ENCODE measurements around the gene TAOK3.

DNA sequence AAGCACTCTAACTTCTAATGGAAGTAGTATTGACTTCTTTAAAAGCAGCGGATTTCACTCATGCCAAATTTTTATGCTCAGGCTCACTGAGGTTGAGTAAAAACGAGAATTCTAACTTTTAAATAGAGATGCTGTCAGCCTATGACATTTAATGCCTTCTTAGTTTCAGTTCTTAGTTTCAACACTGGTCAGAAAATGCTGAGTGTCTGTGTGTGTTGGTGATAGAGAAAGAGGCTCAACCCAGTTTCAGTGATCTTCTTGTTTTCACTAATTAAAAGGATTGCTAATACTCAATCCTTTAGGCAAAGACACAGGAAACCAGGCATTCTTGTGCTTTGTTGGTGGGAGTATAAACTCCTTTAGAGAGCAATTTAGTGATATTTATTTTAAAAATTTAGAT lies 205.8 kb downstream of the TAOK3 start:
- TF ChIP-seq, protein P1, sequence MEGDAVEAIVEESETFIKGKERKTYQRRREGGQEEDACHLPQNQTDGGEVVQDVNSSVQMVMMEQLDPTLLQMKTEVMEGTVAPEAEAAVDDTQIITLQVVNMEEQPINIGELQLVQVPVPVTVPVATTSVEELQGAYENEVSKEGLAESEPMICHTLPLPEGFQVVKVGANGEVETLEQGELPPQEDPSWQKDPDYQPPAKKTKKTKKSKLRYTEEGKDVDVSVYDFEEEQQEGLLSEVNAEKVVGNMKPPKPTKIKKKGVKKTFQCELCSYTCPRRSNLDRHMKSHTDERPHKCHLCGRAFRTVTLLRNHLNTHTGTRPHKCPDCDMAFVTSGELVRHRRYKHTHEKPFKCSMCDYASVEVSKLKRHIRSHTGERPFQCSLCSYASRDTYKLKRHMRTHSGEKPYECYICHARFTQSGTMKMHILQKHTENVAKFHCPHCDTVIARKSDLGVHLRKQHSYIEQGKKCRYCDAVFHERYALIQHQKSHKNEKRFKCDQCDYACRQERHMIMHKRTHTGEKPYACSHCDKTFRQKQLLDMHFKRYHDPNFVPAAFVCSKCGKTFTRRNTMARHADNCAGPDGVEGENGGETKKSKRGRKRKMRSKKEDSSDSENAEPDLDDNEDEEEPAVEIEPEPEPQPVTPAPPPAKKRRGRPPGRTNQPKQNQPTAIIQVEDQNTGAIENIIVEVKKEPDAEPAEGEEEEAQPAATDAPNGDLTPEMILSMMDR (IDR thresholded peaks at IDR 0.05; ENCODE audit: low read length), result no peak
- no peak for TF ChIP-seq EZH2phosphoT487 (IDR thresholded peaks at IDR 0.05; ENCODE audit: low read length)
- TF ChIP-seq EZH2 (optimal IDR thresholded peaks at IDR 0.05; ENCODE audit: low read depth, low read length), result no peak
